Activated CD4-positive, alpha-beta T cell treated with anti-CD3 and anti-CD28 coated beads, Interleukin-2, Interleukin-6, amounts not matched to agents 100 ng/mL and 50 ng/mL, durations not matched to agents 16 hours and 8 hours (primary cell): Measurements from ENCODE around the gene PCK2.

Source experiments
- DNase-seq: peaks from one replicate; pipeline ENCODE4 v3.0.0-alpha.2; 2020

Gene PCK2

GRCh38 chr14:24141097-24141880 is 47.2 kb downstream of the PCK2 start, which contains the start of gene EMC9:
Gene EMC9 (minus strand): TSS chr14:24141591. CDS start chr14:24141304, 287 bp downstream.
- peak; percentile 100 for DNase-seq

DNA sequence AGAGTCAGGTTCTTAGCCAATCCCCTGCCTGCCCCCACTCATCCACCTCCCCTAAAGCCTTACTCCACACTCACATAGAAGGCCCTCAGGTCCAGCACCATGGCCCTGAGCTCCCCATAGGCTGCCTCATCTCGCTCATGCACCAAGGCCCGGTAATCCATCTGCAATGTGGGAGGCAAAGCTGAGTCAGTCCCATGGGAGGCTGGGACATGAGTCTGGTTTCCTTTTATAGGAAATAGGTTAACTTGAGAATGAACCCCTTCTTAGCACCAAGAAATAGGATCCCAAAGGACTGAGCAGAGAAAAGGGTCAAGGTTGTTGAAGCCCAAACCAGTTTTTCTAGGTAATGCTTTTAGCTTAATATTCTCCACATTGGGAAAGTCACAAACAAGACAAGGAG is 49.4 kb downstream of the PCK2 start:
- DNase-seq, result no peak

DNA sequence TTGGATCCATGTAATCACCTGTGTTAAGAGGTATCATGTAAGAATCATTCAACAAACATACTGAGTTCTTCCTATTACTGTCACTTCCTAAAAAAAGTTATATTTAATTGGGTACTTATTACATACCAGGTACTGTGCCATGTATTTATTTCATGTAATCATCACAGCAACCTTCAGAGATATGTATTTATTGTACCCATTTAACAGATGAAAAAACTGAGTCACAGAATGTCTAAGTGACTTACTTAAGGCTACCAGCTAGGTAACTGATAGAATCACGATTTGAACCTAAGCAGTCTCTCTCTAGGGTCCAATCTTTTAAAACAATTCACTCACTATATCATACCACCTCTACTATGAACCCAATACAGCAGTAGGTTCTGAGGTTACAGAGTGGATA is 50.3 kb downstream of the PCK2 start:
- no peak for DNase-seq

DNA sequence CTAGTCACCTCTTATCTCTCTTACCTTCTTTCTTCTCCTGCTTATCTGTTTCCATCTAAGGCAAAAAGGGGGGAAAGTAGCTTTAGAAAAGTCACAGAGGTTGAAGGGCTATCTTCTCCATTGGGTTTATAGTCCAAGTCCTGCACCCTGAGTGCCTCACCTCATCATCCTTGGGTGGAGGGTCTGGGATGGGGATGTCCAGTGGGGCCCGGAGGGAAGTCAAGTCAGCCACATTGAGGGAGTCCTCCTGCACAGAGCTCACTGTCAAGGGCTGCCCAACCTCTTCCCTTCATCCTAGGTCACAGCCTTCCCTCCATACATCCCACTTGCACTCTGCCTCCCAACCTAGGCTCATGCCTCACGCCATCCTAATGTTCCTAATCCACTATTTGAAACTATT is 51.1 kb downstream of the PCK2 start:
- no peak for DNase-seq

DNA sequence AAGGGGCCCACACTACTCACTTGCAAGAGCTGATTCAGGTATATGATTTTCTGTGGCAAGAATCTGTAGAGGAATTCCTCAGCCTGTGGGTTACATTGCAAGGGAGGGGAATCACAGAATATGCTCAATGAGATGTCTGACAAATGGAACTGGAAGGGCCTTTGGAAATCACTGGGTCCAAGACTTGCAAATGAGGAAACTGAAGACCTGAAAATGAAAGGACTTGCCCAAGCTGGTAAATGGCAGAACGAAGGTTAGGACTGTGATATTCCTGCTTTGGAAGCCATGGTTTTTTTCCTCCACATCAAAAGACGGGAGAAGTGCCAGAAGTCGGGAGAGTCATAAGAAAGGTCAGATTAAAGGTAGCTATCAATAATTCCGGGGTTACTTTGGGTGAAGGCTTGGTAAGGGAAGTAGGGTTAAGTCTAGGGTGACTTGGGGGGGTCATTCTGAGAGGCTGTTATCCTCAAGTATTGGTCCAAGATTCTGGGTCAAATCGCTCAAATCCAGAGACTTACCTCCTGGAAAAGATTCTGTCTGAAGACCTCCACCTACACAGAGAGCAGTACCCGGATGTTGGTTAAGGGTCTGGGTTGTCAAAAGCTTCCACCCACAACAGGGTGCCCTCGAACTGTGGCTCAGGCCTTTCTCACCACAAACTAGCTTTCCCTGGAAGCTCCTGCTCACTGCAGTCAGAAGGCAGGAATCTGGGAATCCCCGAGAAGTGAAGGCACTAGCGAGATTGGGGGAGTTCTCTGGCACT is 51.8 kb downstream of the PCK2 start:
- DNase-seq, result no peak

- DNase-seq, result peak; percentile 97
These were observed 52.4 kb downstream of the PCK2 start, which contains the start of gene PSME2 for GRCh38 chr14:24146453-24146977. Gene PSME2 (minus strand): TSS chr14:24146610. CDS start chr14:24146581, 29 bp downstream.

DNA sequence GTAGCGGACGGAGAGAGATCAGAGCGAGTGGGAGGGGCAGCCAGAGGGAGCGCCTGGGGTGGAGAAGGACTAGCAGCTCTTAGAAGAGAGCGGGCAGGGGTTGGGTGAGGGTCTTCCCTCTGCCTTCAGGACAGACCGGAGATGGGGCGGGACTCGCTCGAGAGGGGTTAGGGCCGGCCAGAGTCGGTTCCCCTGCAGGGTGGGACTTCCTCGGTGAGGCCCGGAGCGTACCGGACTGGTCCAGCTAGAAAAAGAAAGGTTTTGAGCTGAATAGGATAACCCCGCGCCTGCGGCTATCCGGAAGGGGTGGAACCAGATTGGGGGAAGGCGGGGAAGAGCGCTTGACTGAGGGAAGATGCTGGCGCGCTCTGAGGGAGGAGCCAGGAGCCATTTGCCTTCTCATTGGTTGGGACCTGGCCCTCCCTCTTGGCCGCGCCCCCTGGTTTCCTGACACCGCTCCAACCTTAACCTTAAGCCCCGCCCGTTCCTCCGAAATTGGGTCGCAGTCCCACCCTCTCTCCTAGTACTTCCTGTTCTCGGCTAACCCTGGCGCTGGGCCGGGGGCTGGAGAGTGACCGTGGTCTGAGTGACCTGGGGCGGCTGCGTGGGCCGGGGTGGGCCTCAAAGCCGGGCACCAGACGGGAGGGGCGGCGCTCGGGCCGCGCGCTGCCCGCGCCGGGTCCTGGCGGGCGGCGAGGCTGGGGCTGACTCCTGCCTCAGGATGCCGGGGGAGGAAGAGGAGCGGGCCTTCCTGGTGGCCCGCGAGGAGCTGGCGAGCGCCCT is 53.1 kb downstream of the PCK2 start, which contains the start of gene RNF31:
Gene RNF31 (plus strand): TSS at position 521 of the 783 bp plus-strand sequence. CDS start 201 bp downstream, at position 722.
- peak; percentile 99 for DNase-seq

- DNase-seq, result no peak
These were observed 53.8 kb downstream of the PCK2 start for GRCh38 chr14:24147761-24148428.

GRCh38 chr14:24149302-24149969 is 55.3 kb downstream of the PCK2 start:
- DNase-seq, result no peak

- DNase-seq, result no peak
These were observed 56.0 kb downstream of the PCK2 start for GRCh38 chr14:24150061-24150460.

- no peak for DNase-seq
These were observed 56.5 kb downstream of the PCK2 start for GRCh38 chr14:24150567-24150966.

DNA sequence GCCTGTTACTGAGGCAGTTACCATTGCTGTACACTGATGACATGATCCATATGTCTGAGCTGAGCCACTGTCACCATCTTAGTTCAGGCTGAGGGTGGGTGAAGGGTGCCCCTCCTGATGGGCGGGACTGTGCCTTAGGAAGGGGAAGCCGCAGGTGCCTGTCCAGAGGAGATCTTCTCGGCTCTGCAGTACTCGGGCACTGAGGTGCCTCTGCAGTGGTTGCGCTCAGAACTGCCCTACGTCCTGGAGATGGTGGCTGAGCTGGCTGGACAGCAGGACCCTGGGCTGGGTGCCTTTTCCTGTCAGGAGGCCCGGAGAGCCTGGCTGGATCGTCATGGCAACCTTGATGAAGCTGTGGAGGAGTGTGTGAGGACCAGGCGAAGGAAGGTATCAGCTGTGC is 56.9 kb downstream of the PCK2 start:
- DNase-seq, result no peak

GRCh38 chr14:24151404-24152080 is 57.4 kb downstream of the PCK2 start:
- DNase-seq, result no peak
